Measurements from ENCODE around the gene SNTN. TPM values are rescaled to one million over a fixed set of nuclear protein-coding genes. Genes with fewer than 3 reads are reported as not detected.

Gene SNTN
- total and polyA plus RNA-seq, 2 donors (not counting 3 experiments of a cell fraction or from before 2014, with no cell fraction given) = not detected

DNA sequence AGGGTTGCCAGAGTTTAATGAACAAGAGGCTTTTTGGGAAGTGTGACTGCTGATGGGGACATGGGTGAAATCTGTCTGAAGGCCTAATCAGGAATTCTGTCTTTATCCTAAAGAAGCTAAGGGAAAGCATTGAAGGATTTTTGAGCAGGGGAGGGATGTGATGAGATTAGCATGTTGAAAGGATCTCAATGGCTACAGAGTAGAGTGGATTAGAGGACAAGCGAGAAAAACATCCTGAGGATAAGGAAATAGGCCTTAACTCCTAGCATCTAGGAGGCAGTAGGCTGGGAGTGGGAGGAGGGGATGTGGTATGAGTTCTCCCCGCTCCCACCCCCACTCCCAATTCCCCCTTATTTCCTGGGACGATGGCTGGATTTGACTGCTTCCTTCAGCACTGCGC is 35.1 kb upstream of the SNTN start:
- TF ChIP-seq GATA2 (IDR thresholded peaks at IDR 0.05; ENCODE audit: insufficient read depth, insufficient read length, low read depth, low read length) = no peak
- TF ChIP-seq, protein P1, sequence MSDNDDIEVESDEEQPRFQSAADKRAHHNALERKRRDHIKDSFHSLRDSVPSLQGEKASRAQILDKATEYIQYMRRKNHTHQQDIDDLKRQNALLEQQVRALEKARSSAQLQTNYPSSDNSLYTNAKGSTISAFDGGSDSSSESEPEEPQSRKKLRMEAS (IDR thresholded peaks at IDR 0.05; ENCODE audit: insufficient read depth, insufficient read length) = no peak
- TF ChIP-seq, protein P2, sequence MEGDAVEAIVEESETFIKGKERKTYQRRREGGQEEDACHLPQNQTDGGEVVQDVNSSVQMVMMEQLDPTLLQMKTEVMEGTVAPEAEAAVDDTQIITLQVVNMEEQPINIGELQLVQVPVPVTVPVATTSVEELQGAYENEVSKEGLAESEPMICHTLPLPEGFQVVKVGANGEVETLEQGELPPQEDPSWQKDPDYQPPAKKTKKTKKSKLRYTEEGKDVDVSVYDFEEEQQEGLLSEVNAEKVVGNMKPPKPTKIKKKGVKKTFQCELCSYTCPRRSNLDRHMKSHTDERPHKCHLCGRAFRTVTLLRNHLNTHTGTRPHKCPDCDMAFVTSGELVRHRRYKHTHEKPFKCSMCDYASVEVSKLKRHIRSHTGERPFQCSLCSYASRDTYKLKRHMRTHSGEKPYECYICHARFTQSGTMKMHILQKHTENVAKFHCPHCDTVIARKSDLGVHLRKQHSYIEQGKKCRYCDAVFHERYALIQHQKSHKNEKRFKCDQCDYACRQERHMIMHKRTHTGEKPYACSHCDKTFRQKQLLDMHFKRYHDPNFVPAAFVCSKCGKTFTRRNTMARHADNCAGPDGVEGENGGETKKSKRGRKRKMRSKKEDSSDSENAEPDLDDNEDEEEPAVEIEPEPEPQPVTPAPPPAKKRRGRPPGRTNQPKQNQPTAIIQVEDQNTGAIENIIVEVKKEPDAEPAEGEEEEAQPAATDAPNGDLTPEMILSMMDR (IDR thresholded peaks at IDR 0.05; ENCODE audit: extremely low read depth in 1 of 2, insufficient read depth in 1 of 2, low read depth in 1 of 2, low read length in 2 of 2) = no peak
- no peak for TF ChIP-seq POLR2A (IDR thresholded peaks at IDR 0.05; ENCODE audit: low read depth, low read length)
- no peak for TF ChIP-seq FOS (IDR thresholded peaks at IDR 0.05; ENCODE audit: borderline replicate concordance, insufficient read depth, low read length)
- no peak for TF ChIP-seq JUN (IDR thresholded peaks at IDR 0.05; ENCODE audit: borderline replicate concordance, insufficient read depth, insufficient read length, low read depth)
- TF ChIP-seq EZH2 (IDR thresholded peaks at IDR 0.05; ENCODE audit: borderline replicate concordance, low read depth, low read length, severe bottlenecking) = no peak
- no peak overlapping the region for H3K4me2 ChIP-seq (ENCODE audit: insufficient read depth, low read length)
- H2AFZ ChIP-seq (ENCODE audit: low read depth, low read length) = no peak overlapping the region
- no TSS peak for BruUV-seq (replicated peaks)
- POLR2A ChIA-PET = no interaction called here
- H3K4me1 ChIP-seq (ENCODE audit: control insufficient read depth, extremely low read depth, insufficient read depth, low read length) = no peaks in the 10 kb centered on the region
- no peak overlapping the region for H3K4me3 ChIP-seq (replicated peaks in 1 of 3; ENCODE audit: insufficient read depth in 1 of 3, low read depth in 1 of 3, low read length in 3 of 3)
- no peaks in the 10 kb centered on the region for H4K20me1 ChIP-seq (replicated peaks; ENCODE audit: control insufficient read depth, extremely low read depth, insufficient read depth, low read length)
- H3K9me3 ChIP-seq (replicated peaks; ENCODE audit: control insufficient read depth, insufficient read depth, low read length) = no peaks in the 10 kb centered on the region
- H3K9me1 ChIP-seq (replicated peaks; ENCODE audit: control insufficient read depth, extremely low read depth, insufficient read depth, low read length) = no peaks in the 10 kb centered on the region
- FAIRE-seq (no peak), DNase-seq (ENCODE audit: low read depth, low spot score) (no peak)
- H3K27ac ChIP-seq (ENCODE audit: insufficient read depth, low read depth, low read length) = no peak overlapping the region
- no peaks in the 10 kb centered on the region for H3K27me3 ChIP-seq (ENCODE audit: control insufficient read depth in 2 of 2, insufficient read depth in 2 of 2, low read length in 2 of 2)
- no peak overlapping the region for H3K9ac ChIP-seq (replicated peaks; ENCODE audit: extremely low read depth, insufficient read depth, low read length)
- no peaks in the 10 kb centered on the region for H3K36me3 ChIP-seq (ENCODE audit: control insufficient read depth in 2 of 2, extremely low read depth in 1 of 2, insufficient read depth in 2 of 2, low read length in 2 of 2)
- CTCF ChIA-PET = no interaction called here
- intact Hi-C loops (cut with micrococcal nuclease) (no loop called here), dilution Hi-C loops (cut with MboI; ENCODE audit: extremely low pct_ligation_motif_present, low sequenced_read_pairs) (no loop called here)
- no peaks in the 10 kb centered on the region for H3K79me2 ChIP-seq (ENCODE audit: control insufficient read depth, insufficient read depth, low read length)
